Osteocyte (in vitro differentiated cells): ENCODE measurements around the gene DHX38. TPM values are rescaled to one million over a fixed set of nuclear protein-coding genes. Genes with fewer than 3 reads are reported as not detected.

Experiments used
- DNase-seq: peaks from one replicate; pipeline ENCODE4 v3.0.0; 2021; ENCODE audit warnings: mixed read lengths; ENCODE audit not compliant: unreplicated experiment; ENCODE audit errors: extremely low spot score
- H3K27ac Mint-ChIP-seq: one replicate; pipeline ENCODE4 v1.8.0; 2021; ENCODE audit warnings: mild to moderate bottlenecking, mixed read lengths; ENCODE audit not compliant: unreplicated experiment
- H3K27me3 Mint-ChIP-seq: one replicate; pipeline ENCODE4 v1.8.0; 2021; ENCODE audit warnings: mixed read lengths; ENCODE audit not compliant: unreplicated experiment
- H3K36me3 Mint-ChIP-seq: one replicate; pipeline ENCODE4 v1.8.0; 2021; ENCODE audit warnings: mixed read lengths; ENCODE audit not compliant: unreplicated experiment
- H3K4me1 Mint-ChIP-seq: one replicate; pipeline ENCODE4 v1.8.0; 2021; ENCODE audit warnings: mixed read lengths; ENCODE audit not compliant: unreplicated experiment
- H3K4me3 Mint-ChIP-seq: one replicate; pipeline ENCODE4 v1.8.0; 2021; ENCODE audit warnings: mild to moderate bottlenecking, moderate library complexity, mixed read lengths; ENCODE audit not compliant: unreplicated experiment
- H3K9me3 Mint-ChIP-seq: one replicate; pipeline ENCODE4 v1.8.0; 2021; ENCODE audit warnings: mixed read lengths; ENCODE audit not compliant: unreplicated experiment
- long read RNA-seq: library from polyadenylated mRNA; unstranded; transcript quantifications from one replicate; pipeline ENCODE4 v2.0.0, GENCODE V29; 2021
- total RNA-seq: library from RNA; stranded (reverse); gene quantifications from 2 replicates; pipeline ENCODE4 v1.2.1, GENCODE V29; 2021
- TF ChIP-seq, protein P1 (sequence below): fragments of 200-600 bp; sonication (generic); IDR thresholded peaks from 2 replicates; pipeline ENCODE4 v1.5.0; 2021; ENCODE audit warnings: antibody characterized with exemption, mild to moderate bottlenecking, moderate library complexity

Gene DHX38
- total RNA-seq: 57.0 and 59.3 TPM in 2 replicates
- long read RNA-seq, full-length matches to known transcripts: 29 of 59 reads
- long read RNA-seq, partial matches to known transcripts: 21 of 59 reads
- long read RNA-seq, other reads (novel, unspliced or antisense): 9 of 59 reads

DNA sequence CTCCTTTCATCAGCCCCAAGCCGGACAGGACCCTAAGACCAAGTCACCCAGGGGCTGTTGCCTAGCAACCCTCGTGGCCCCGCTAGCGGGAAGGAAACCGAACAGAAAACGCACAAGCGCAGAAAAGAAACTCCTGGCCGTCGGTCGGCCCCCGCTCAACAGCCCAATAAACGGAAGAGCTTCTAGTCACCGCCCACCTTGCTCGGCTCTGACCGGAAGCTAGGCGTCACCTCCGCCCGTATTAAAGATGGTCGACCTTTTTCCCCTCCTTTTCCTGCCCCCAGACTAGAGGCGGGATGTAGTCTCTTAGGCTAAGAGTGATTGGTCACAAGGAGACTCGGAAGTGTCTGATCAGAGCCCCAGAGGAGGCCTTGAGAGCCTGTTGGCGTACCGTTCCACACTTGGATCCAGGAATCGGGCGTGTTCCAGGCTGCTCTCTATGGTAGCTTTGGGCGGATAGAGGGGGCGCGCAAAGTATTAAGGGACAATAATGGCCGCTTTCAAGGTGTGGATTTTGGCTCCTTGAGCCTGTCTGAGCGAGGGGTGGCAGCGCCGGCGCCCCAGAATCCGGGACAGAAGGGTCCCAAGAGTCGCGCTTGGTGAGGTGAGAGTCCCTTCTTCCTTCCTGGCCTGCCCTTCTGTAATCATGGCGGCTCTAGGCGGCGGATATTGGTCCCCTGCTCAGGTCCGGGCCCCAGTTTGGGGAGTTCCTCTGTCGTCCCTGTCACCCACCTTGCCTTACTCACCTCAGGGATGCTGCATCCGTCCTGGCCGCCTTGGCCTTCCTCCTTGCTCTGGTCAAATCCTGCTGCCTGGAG is at the start of gene DHX38, which contains the start of gene TXNL4B:
Gene DHX38, plus strand, starts transcription at position 400 of the 818 bp plus-strand sequence. CDS start 2,311 bp downstream, outside the sequence.
Gene TXNL4B, minus strand, starts transcription at position 173 of the 818 bp plus-strand sequence. CDS start 2,871 bp downstream, outside the sequence.
- TF ChIP-seq, protein P1, sequence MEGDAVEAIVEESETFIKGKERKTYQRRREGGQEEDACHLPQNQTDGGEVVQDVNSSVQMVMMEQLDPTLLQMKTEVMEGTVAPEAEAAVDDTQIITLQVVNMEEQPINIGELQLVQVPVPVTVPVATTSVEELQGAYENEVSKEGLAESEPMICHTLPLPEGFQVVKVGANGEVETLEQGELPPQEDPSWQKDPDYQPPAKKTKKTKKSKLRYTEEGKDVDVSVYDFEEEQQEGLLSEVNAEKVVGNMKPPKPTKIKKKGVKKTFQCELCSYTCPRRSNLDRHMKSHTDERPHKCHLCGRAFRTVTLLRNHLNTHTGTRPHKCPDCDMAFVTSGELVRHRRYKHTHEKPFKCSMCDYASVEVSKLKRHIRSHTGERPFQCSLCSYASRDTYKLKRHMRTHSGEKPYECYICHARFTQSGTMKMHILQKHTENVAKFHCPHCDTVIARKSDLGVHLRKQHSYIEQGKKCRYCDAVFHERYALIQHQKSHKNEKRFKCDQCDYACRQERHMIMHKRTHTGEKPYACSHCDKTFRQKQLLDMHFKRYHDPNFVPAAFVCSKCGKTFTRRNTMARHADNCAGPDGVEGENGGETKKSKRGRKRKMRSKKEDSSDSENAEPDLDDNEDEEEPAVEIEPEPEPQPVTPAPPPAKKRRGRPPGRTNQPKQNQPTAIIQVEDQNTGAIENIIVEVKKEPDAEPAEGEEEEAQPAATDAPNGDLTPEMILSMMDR: peak; percentile 12
- Mint-ChIP-seq H3K4me1 (peaks cover 32% of the 10 kb centered on the region), H3K4me3 (peak within 1 kb of the TSS; percentile 98), H3K36me3 (peaks cover 30% of the 10 kb centered on the region), H3K9me3 (no peaks in the 10 kb centered on the region), H3K27me3 (no peaks in the 10 kb centered on the region), H3K27ac (peak within 1 kb of the TSS; percentile 96)
- peak; percentile 97 for DNase-seq

DNA sequence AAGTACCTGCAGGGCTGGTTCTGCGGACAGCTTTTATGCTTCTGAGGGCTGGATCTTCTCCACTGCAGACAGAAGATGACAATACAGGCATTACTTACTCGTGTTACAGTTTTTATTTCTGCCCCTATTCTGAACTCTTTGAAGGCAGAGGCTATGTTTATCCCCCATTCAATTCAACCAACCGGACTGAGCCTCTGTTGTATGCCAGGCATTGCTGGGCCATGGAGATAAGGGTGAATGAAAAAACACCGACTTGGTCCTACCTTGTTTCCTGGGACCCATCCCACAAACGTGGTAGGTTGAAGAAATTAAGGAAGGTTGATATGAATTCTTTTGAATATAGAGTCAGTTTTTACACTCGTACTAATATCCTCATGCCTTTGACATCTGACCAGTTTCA is 49.4 kb upstream of the DHX38 start:
- Mint-ChIP-seq H3K9me3 (peaks cover 4% of the 10 kb centered on the region), H3K27me3 (no peaks in the 10 kb centered on the region), H3K4me1 (no peaks in the 10 kb centered on the region), H3K27ac (no peak overlapping the region), H3K4me3 (no peak overlapping the region), H3K36me3 (peaks cover 9% of the 10 kb centered on the region)
- TF ChIP-seq, protein P1: no peak
- no peak for DNase-seq

DNA sequence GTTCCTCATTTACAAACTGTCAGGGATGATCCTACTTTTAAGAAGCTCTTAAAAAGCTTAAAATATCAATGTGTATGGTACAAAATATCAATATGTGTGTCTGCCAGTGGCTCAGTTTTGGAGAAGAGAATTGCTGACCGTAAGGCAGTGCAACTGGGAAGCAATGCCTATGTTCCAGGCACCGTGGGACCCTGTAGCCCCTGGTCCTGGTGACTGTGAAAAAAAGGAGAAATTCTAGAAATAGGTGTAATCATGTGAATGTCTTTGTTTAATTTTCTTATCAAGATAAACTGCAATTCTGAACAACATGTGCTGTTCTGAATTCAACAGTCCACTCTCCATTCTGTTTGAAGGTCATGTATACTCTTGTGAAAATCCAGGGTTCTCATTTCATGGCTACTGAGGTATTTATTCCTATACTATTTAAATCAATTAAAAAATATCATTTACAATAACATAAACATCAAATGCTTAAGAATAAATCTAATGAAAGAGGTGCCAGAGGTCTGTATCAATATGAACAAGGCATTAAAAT is 48.8 kb upstream of the DHX38 start:
- H3K27ac Mint-ChIP-seq: no peak overlapping the region
- H3K9me3 Mint-ChIP-seq: peaks cover 7% of the 10 kb centered on the region
- DNase-seq: no peak
- TF ChIP-seq, protein P1: no peak
- peaks cover 9% of the 10 kb centered on the region for H3K36me3 Mint-ChIP-seq
- H3K27me3 Mint-ChIP-seq: no peaks in the 10 kb centered on the region
- H3K4me3 Mint-ChIP-seq: no peak overlapping the region
- no peaks in the 10 kb centered on the region for H3K4me1 Mint-ChIP-seq

DNA sequence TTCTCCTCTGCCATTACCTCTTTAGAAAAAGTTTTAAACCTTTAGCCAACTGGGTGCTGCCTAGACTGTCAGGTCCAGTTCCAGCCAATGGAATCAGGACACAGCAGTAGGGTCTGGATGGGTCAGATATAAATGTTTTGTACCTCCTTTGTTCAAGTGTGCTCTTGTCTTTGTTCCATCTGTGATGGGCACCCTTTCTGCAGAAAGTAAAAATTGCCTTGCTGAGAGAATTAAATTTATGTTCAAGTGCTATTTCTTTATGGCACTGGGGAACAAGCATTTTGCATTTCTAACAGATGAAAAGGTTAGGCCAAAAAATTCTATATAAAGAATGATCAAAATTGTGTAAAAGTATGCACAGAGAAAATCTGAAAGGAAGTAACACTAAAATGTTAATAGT is 44.5 kb upstream of the DHX38 start:
- no peaks in the 10 kb centered on the region for H3K4me1 Mint-ChIP-seq
- no peak overlapping the region for H3K4me3 Mint-ChIP-seq
- no peak for DNase-seq
- H3K36me3 Mint-ChIP-seq: no peaks in the 10 kb centered on the region
- TF ChIP-seq, protein P1: no peak
- peaks cover 4% of the 10 kb centered on the region for H3K27me3 Mint-ChIP-seq
- peaks cover 9% of the 10 kb centered on the region for H3K9me3 Mint-ChIP-seq
- no peak overlapping the region for H3K27ac Mint-ChIP-seq
